Ramos (cell line): ENCODE results near the gene CLEC4M.
"Not testable (repeated sequence)": the region's sequence is repeated elsewhere in the genome, so short reads cannot be mapped to it uniquely, and the experiment has no call there.

Experiments
- in situ Hi-C: fragments of 300-500 bp; cut with MboI; formaldehyde crosslinking; loops from one replicate; pipeline ENCODE4 v1.14.3; 2022; ENCODE audit warnings: low sequenced_read_pairs; ENCODE audit not compliant: unreplicated experiment

CLEC4M gene

DNA sequence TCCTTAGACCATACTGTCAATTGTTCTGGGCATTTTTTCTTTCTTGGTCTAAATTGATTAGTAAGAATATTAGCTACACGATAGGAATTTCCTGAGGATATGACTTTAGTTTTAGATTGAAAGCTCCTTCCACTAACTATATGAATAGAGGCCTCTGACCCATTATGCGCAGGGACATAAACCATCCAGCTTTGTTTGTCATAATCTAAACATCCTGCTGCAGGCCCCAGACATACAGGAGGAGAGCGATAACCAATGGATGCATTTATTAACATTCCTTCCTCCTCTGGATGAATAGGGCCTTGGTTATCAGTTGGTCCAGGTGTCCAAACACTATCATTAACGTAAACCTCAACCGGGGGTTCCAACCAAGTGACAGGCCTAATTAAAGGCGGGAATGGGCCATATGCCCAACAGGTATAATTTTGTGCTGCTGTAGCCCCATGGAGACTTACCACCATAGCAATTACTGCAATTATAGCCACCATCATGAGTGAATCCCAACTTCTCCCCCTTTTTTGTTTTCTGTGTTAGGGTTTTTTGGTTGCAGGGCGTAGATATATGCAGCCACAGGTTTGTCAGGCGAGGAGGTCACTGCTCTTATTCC is 32.6 kb downstream of the CLEC4M start:
- in situ Hi-C loops: no loop called here

DNA sequence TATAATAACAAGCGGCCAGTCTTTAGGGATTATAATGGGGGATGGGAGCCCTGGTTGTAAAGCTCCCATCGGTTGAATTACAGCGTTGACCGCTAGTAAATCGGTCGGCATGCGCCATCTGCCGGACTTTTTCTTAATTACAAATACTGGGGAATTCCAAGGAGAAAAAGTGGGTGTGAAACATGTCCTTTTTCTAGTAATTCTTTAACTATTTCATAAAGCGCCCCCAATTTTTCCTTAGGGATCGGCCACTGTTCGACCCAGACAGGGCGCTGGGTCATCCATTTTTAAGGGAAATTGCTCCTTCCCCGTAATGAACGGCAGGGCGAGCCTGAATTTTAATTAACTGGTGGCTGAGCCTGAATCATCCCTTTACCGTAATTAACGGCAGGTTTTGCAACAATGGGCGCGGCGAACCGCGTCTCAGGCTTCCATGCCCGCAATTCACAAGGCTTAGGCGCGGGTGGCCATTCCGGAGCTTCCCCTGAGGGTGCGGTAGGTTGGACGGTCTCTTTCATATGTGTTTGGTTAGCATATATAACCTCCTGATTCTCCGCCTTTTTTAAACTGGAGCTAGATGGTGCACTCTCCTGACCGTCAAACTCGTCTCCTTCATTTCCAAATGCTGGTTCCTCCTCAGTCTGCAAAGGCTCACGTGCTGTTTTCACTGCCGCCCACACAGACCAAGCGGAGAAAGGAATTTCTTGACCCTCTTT is 36.8 kb downstream of the CLEC4M start:
- in situ Hi-C loops: loop anchor here (5.0 to 10.0 kb wide), 3 partner anchors 117 to 695 kb away; partner anchors contain the start of gene TRAPPC5

DNA sequence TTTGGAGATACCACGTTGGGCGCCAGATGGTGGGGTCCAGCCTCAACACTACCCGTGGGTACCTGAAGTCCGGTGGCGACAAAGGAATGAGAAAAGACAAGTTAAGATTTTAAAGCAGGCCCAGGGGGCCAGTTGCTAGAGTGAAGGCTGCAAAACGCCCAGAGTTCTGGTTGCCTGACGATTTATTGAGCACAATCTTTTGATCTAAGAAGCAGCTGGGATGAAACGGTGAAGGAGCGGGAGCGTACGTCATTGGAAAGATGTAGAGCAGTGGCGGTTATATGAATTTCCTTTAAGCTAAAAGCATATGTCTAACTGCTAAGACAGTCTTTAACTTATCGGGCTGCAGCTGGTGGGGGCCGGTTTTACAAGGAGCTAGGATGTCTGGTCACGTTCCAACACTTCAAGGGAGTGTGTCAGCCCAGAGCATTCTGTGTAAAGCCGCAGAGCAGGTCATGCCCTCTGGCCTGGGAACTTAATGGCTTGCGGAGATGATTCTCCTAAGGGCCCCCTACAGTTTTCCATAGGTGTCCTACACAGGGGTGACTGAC is 38.1 kb downstream of the CLEC4M start:
- in situ Hi-C loops: loop anchor here (5.0 to 10.0 kb wide), 3 partner anchors 119 to 696 kb away; partner anchors contain the start of gene TRAPPC5

DNA sequence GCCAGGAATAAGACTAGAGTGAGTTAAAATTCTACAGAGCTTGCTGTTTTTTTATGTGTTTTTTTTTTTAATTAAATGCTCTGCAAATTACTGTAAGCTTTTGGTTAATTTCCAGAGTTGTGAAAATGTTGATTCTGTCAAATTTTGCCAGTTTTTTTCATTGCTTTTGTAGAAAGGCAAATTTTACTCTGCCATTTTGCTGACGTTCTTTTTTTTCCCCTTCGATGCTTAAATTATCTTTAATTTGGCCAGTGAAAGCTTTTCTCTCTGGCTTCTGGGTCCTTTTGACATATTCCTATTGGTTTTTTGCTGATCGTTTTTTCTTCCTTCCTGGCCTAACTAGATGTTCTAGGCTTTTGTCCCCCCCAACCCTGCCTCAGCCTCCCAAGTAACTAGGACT is 43.2 kb downstream of the CLEC4M start:
- in situ Hi-C loops: loop anchor here (10.0 kb wide), 1 partner anchor 701 kb away; no protein-coding TSS in a partner anchor

DNA sequence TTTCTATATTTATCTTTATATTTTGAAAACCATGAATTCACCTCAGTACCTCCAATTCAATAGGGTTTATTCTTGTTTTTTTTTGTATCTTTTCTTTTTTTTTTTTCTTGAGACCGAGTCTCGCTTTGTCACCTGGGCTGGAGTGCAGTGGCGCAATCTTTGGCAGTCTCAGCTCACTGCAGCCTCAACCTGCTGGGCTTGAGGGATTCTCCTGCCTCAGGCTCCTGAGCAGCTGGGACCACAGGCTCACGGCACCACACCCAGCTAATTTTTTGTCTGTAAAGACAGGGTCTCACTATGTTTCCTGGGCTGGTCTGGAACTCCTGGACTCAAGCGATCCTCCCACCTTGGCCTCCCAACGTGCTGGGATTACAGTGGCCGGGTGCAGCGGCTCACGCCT is 43.8 kb downstream of the CLEC4M start:
- in situ Hi-C loops: loop anchor here (10.0 kb wide), 1 partner anchor 702 kb away; no protein-coding TSS in a partner anchor

DNA sequence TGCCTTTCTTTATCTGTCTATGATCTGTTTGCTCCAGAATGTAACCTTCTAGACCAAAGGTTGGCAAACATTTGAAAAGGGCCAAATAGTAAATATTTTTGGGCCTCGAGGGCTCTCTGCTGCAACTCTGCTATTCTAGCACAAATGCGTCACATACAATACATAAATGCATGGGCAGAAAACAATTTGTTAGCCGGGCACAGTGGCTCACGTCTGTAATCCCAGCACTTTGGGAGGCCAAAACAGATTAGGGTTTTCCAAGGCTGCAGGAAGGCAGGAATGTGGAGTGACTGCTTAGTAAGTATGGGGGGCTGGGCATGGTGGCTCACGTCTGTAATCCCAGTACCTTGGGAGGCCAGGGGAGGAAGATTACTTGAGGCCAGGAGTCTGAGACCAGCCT is 45.1 kb downstream of the CLEC4M start:
- in situ Hi-C loops: loop anchor here (10.0 kb wide), 1 partner anchor 703 kb away; no protein-coding TSS in a partner anchor

DNA sequence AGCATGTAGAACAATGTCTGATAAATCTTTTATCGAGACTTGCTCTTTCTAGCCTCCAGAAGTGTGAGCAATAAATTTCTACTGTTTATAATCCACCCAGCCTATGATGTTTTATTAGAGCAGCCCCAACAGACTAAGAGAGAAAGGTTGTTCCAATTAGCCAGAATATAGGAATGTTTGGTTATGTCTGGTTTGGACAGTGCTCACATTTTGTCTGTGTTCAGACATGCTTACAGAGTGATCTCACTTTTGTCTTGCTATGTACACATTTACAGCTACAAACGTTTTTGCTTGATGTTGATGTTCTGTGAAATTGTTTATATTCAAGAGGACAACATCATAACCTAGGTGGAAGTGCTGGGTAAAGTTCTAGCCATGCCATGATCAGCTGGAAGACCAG is 48.9 kb downstream of the CLEC4M start:
- in situ Hi-C loops: no loop called here

DNA sequence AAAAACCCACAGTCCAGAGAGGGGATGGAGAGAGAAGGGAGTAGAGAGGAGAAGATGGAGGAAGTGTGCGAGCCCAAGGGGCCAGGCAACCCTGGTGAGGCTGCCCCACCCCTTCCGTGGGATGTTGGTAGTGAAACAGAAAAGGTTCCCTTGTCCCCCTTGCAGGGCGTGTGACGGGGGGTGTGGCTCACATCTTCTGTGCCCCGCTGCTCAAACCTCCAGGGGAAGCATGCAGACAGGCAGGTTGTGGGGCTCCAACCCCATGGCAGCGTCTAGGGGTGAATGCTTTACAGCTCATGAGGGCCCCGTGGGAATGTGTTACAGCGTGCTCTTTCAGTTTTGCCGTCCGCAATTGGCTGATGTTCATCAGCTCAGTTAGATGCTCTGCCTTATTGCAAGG is 52.3 kb downstream of the CLEC4M start:
- in situ Hi-C loops: no loop called here

DNA sequence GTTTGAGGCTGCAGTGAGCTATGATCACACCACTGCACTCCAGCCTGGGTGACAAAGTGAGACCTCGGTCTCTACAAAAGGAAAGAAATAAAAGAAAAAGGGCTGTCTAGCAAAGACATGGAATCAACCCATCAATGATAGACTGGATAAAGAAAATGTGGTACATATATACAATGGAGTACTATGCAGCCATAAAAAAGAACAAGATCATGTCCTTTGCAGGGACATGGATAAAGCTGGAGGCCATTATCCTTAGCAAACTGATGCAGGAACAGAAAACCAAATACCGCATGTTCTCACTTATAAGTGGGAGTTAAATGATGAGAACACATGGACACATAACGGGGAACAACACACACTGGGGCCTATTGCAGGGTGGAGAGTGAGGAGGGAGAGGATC is 53.0 kb downstream of the CLEC4M start:
- in situ Hi-C loops: not testable (repeated sequence)

DNA sequence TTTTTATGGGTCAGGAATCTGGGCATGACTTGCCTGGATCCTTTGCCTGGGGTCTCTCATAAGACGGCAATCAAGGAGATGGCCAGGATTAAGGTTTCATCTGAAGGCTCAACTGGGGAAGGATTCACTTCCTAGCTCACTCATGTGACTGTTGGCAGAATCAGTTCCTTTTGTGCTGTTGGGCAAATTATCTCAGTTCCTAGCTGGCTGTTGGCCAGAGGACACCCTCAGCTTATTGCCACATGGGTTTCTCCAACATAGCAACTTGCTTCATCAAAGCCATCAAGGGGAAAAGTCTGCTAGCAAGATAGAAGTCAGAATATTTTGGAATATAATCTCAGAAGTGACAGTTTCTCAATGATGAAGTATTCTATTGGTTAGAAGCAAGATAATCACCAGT is 54.8 kb downstream of the CLEC4M start:
- in situ Hi-C loops: no loop called here

DNA sequence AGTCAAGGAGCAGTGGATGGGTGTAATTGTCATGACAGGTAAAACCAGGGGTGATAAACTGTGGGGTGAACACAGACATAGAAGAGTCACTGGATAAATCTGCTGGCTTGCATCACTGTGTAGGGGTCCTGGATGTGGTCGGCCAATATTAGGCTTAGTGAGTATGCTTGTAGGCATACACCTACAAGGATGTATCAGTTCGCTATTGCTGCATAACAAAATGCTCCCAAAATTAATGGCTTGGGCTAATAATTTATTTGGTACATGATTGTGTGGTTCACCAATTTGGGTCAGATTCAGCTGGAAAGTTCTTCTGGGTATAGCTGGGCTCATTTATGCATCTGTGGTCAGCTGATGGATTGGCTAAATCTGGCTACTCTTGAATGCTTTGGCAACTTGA is 55.8 kb downstream of the CLEC4M start:
- in situ Hi-C loops: no loop called here
